Activated naive CD8-positive, alpha-beta T cell treated with anti-CD3 and anti-CD28 coated beads, Interleukin-2, amount 50 U/mL, for 16 hours (primary cell): Measurements from ENCODE around the gene RAB11B.
"Not testable (repeated sequence)": the region's sequence is repeated elsewhere in the genome, so short reads cannot be mapped to it uniquely, and the experiment has no call there.

Experiments used
- DNase-seq: peaks from one replicate; pipeline ENCODE4 v3.0.0-alpha.2; 2020; ENCODE audit warnings: low read depth, low spot score

RAB11B gene

DNA sequence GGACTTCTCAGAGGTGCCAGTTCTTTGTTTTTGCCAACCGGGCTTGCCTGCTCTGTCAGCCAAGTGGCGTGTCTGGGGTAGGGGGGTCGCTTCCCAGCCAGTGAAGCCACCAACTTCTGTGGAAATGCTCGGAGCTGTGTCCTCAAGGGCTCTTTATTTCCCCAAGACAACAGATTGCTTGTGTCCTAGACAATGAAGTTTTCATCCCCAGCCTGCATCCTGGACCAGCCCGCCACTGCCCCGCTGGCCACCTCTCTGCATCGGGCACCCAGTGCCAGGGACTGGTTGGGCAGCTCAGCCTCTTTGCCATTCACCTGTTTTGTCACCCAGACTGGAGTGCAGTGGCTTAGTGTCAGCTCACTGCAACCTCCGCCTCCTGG is 3.7 kb downstream of the RAB11B start:
- no peak for DNase-seq

DNA sequence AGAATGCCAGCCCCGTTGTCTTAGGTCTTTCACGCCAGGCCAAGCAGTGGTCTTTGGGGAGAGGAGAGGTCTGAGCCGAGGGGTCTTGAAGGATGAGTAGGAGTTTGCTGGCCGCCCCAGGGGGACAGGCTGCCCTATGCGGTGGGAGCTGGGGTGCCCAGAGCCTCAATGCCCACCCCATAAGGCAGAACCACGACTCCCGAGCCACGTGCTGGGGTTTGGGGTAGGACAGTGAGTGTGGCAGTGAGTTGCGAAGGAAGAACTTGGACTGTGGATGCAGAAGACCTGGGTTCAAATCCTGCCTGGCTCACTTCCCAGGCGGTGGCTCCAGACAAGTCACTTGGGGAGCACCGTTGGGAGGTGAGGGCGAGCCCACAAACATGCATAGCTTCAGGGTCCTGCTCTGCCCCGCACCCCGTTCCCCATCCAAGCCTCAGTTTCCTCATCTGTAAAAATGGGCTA is 5.5 kb downstream of the RAB11B start:
- DNase-seq: no peak

DNA sequence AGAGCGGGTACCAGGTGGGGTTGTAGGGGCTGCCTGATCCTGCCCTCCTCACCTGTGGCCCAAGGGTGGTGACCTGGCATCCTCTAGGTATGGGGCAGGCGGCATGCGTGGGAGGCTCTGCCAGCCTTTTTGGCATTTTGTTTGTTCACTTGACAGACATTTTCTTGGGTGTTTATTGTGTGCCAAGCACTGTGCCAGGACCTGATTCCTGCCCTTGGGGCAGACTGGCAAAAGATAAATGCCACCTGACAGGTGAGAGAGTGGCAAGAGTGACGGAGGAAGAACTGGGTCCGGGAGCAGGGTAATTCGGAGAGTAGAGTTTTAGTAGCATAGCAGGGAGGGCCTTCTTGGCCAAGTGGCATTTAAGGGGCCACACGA is 6.0 kb downstream of the RAB11B start:
- DNase-seq: no peak

DNA sequence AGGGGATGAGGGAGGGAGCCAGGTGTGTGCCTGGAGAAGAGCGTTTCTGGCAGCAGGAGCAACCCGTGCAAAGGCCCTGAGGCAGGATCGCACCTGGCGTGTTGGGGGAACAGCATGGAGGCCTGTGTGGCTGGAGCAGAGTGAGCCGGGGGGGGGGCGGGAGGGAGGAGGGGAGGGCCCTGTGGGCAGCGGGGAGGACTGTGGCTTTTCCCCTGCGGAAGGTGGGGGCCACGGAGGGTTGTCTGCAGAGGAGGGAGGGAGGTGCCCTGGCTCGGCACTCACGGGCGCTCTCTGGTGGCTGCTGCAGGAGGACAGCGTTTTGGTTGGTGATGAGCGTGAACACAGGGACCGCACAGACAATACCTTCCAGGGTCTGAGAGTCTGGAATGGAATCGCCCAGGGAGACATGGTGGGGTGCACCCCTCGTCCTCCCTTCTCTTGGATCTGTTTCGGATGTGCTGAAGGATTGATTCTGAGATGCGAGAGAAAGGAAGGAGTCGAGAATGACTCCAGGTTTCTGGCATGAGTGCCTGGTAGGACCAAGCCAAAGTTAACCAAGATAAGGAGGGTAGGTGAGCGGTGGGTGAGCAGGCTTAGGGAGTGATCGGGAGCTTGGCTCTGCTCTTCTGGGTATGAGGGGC is 6.5 kb downstream of the RAB11B start:
- DNase-seq: peak; percentile 27

DNA sequence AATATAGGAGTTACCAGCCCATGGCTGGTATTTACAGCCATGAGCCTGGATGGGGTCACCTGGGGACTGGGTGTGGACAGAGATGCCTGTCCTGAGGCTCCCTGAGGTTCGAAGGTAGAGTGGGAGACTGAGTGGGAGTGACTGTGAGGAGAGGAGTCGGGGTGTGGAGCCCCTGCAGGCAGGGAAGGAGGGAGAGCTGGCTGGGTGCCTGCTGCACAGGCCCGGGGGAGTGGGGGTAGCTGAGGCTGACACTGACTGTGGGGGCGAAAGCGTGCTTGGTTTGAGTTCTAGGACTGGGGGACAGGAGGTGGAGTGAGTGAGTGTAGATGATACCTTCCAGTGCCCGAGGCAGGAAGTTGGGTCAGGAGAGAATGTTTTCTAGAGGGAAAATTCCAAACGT is 7.1 kb downstream of the RAB11B start:
- no peak for DNase-seq

DNA sequence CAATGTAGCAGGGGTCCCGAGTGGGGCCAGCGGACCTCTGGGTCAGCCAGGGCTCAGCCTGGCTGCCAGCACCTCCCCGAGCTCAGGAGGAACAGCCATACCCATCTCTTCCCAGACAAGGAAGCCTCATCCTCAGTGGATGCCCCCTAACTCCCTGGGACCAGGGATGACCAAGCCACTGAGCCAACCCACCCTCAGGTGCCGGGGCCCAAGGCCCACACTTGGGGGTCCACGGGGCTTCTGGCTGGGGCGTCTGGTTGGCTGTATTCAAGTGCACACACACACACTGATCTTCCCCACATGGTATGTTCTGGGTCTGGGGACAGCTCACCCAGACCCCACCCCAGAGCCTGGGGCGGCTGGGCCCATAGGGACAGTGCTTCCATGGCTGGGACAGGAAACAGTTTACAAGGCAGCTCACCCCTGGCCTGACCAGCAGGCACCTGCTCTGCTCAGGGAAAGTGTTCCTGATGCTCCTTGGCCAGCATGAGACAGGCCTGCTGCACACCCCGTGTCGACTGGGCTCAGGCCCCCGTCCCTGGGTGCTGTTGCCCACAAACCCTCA is 7.7 kb downstream of the RAB11B start:
- DNase-seq: no peak

DNA sequence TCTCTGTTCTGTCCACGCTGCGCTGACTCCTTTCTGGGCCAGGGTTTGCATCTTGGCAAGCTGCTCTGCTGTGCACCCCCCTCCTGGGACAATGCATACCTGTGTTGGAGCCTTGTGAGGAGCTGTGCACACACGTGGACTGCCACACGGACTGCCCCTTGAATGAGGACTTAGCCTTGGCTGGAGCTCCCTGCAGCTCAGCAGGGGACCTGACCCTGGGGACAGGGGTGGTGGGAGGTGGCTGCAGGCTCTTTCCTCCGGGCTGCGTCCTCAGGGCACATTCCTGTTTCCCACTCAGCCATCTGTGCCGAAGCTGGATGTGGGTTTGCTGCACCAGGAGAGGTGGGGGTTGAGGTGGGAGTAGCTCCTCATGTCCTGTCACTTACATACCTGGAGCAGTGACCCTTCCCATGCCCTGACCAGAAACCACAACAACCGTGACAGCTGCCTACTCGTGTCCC is 8.2 kb downstream of the RAB11B start:
- DNase-seq: no peak

DNA sequence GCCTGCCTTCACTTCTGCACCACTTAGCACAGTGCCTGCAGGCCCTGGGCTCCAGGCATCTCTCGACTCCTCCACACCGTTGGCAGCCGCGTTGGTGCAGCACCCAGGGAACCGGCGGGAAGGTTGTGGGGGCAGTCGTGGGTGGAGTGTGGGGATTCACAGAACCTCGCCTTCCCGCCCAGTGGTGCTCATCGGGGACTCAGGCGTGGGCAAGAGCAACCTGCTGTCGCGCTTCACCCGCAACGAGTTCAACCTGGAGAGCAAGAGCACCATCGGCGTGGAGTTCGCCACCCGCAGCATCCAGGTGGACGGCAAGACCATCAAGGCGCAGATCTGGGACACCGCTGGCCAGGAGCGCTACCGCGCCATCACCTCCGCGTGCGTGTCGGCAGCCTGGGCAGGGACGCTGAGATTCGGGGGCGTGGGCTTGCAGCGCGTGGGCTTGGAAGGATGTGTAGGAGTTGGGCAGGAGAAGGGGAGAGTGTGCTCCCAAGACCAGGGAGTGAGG is 9.6 kb downstream of the RAB11B start:
- DNase-seq: no peak

DNA sequence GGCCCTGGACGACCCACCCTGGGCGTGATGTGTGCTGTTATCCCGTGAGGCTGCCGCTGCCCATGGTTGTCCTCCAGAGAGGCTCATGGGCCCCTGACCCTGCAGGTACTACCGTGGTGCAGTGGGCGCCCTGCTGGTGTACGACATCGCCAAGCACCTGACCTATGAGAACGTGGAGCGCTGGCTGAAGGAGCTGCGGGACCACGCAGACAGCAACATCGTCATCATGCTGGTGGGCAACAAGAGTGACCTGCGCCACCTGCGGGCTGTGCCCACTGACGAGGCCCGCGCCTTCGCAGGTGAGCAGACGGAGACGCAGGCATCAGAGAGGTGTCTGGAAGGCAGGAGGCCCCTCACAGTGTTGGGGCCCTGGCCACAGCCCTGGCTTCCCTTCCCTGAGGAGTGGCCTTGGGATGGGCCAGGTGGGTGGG is 11.8 kb downstream of the RAB11B start:
- no peak for DNase-seq

DNA sequence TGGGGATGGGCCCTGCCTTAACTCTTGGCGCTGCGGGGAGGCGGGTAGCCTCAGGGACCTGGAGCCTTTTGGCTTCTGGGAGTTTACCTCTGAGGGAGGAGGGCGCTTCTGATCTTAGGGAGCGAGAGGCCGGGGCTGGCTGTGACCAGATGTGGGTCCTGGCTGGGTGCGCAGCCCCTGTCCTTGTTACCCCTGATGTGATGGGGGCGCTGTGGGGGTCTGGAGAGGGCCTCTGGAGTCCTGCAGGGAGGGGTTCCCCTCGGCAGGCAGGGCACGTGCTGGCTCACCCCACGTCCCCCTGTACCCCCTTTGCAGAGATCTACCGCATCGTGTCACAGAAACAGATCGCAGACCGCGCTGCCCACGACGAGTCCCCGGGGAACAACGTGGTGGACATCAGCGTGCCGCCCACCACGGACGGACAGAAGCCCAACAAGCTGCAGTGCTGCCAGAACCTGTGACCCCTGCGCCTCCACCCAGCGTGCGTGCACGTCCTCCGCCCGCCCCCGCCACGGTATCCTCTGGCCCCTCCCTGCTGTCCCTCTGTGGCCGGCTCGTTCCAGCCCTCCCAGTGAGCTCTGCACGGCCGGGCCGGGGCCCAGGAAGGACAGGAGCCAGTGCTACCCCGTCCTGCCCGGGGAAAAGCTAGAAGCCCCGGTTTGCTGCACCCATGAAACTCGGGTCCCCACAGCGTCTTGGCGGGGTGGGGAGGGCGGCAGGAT is 13.1 kb downstream of the RAB11B start:
- no peak for DNase-seq

DNA sequence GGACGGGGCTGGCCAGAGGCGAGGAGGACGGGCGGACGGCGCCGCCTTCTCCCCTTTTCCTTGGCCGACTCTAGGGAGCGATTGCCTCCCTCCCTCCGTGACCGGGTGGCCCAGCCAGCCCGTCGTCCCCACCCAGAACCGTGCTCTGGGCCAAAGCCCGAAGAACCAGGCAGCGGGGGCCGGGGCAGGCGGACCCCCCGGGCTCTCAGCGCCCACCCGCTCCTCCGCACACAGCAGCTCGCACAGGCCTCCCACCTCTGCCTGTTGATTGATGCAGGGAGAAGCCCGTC is 13.6 kb downstream of the RAB11B start:
- no peak for DNase-seq

DNA sequence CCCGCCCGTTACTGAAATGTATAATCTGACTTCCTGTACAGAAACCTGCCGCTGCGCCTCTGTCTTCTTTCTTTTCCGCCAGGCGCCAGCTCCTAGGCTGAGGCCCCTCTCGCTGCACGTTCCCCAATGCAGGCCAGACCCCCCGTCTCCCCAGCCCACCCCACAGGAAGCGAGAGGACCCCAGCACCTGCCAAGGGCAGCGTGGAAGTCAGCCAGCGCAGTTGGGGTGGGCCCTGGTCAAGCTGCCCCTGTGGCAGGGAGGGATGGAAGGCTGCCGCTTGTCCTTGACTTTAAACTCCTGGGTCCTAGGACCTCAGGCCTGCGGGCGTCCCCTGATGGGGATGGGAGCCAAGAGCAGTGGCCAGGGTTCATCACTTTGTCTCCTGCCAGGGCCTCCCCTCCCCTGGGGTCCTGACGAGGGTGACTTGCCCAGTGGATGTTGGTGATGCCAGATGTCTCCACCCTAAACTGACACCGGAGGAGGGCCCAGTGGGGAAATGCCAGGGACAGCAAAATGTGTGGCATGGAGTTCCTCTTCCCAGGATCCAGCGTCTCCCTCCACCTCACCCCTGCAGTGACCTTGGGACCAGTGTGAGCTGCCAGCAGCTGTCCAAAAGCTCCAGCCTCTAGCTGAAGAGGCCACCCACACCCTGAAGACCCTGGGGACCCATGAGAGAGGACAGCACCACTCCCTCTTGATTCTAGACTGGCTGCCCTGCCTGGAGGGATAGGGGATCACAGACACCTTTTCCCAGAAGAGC is 14.4 kb downstream of the RAB11B start:
- DNase-seq: no peak

DNA sequence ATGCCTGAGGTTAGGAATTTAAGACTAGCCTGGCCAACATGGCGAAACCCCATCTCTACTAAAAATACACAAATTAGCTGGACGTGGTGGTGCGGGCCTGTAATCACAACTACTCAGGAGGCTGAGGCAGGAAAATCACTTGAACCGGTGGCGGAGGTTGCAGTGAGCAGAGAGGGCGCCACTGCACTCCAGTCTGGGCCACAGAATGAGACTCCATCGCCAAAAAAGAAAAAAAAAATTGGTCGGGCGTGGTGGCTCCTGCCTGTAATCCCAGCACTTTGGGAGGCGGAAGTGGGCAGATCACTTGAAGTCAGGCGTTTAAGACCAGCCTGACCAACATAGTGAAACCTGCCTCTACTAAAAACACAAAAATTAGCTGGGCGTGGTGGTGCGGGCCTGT is 20.6 kb downstream of the RAB11B start:
- not testable (repeated sequence) for DNase-seq

DNA sequence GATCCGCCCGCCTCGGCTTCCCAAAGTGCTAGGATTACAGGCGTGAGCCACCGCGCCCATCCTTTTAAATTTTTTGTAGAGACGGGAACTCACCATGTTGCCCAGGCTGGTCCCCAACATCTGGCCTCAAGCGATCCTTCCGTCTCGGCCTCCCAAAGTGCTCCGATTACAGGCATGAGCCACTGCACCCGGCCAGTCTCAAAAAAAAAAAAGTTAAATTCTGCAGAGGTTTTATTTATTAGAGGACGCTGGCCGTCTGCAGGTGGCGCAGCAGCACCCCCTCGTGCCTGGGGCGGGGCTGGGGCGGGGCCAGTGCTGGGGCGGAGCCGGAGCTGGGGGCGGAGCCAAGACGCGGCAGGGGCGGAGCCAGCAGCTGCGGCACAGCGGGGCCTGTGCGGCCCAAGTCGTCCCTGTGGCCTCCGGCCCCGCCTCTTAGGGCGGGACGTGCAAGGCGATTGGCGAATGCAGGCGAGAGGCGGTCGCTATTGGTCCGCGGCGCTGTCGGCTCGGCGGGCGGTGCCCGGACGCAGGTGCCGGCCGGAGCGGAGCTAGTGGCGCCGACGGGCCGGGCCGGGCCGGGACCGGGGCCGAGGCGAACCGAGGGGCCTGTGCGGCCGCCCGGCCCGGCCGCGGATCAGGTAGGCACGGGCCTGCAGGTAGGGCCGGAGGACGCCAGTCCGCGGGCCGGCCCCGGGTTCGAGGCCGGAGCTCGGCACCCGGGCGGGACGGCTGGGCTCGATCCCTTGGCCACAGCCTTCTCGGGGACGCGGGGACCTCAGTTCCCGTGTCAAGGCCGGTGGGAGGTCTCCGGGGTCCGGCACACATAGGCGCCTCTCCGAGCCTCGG is 22.8 kb downstream of the RAB11B start, which contains the start of gene MARCHF2:
TSS of gene MARCHF2 (plus strand) at position 523 of the 846 bp plus-strand sequence. CDS start 8,536 bp downstream, outside the sequence.
- peak; percentile 84 for DNase-seq

DNA sequence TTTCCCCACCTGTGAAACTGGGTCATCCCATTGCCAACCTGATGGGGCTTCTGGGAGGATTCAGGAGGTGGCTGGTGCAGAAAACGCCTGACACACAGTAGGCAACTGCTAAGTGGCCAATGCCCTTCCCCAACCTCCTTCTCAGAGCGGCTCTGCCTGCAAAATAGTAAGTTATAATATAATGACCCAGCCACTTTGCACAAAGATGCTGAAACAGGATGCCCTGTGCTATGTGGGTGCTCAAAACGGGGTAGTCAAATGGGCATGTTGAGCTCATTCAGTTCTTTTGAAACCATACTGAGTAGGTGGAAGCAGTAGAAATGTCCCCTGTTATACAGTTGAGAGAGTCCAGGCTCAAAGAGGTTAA is 23.5 kb downstream of the RAB11B start:
- no peak for DNase-seq

DNA sequence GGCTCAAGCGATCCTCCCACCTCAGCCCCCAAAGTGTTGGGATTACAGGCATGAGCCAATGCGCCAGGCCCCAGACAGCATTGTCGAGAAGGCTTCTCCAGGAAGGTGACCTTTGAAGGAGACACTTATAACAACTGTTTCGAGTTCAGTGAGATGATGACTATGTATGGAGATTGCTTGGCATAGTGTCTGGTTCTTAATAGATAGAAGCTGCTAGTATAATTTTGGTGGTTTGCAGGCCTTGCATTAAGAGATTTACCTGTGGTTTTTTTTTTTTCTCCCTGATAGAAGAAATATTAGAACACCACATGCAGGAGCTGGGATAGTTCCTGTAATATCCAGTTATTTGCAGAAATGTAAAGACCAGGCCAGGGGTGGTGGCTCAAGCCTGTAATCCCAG is 26.6 kb downstream of the RAB11B start:
- DNase-seq: no peak

DNA sequence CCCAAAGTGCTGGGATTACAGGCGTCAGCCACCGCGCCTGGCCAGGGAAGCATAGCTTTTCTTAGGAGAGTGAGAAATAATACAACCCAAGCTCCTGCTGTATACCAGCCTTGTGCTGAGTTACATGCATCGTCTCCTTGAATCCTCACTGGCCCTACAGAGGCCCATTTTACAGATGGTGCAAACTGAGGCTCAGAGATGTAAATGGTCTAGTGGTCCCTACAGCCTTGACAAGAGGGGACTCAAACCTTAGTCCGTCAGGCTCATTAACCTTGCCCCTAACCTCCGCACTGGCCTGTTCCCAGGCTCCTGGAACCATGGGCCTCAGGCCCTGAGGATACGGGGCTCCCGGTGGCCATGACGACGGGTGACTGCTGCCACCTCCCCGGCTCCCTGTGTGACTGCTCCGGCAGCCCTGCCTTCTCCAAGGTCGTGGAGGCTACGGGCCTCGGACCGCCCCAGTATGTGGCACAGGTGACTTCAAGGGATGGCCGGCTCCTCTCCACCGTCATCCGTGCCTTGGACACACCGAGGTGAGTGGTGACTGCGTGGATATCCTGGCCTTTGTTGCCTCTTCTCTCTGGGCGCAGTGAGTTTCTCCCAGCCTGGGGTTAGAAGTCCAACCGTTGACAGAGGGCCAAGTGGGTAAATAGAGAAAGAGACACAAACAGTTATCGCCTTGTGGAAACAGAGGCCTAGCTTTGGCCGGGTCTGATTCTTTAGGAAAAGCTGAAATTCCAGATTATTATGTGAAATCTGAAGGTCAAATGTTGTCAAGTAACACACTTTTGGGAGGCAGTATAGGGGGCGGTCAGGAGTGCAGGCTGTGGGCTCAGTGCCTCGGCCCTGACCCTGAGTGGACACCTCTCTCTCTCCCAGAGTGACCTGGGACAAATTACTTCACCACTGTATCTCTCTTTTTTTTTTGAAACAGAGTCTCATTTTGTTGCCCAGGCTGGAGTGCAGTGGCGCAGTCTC is 31.6 kb downstream of the RAB11B start:
- no peak for DNase-seq

DNA sequence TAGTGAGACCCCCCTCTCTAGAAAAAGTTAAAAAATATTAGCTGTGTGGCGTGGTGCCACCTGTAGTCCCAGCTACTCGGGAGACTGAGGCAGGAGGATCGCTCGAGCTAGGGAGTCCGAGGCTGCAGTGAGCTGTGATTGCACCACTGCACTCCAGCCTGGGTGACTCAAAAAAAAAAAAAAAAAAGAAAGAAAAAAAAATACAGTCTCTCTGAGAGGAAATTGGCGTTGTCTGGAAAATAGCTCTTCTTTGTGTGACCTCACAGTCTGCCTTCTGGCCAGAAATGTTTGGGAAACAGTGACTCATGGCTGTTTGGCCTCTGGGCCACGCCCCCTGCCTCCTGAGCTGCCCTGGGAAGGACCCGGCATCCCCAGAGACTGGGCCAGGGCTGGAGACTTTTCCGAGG is 33.7 kb downstream of the RAB11B start:
- no peak for DNase-seq

DNA sequence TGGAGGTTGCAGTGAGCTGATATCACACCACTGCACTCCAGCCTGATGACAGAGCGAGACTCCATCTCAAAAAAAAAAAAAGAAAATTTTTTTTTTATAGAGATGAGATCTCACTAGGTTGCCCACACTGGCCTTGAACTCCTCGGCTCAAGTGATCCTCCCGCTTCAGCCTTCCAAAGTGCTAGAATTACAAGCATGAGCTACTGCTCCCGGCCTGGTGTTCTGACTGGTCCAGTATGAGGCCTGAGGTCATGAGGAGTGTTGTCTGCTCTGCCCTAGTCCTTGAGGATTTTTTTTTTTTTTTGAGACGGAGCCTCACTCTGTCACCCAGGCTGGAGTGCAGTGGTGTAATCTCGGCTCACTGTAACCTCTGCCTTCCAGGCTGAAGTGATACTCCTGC is 35.2 kb downstream of the RAB11B start:
- DNase-seq: not testable (repeated sequence)

DNA sequence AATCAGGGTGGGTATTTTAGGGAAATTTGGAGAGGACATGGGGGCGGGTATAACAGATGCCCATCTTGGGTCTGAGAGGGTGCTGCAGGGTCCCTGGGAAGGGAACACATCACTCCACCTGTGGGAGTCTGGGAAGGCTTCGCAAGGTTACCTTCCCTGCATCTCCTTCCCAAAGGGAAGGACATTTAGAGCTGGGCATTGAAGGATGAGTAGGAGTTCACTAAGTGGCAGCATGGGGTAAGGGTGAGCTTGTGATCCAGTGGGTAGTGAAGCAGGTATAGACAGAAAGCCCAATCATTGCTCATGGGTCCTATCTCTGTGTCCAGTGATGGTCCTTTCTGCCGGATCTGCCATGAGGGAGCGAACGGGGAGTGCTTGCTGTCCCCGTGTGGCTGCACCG is 36.1 kb downstream of the RAB11B start:
- no peak for DNase-seq
